ENCODE measurements around the gene CCDC8. TPM values are rescaled to one million over a fixed set of nuclear protein-coding genes. Genes with fewer than 3 reads are reported as not detected.
"Not testable (repeated sequence)": the region's sequence is repeated elsewhere in the genome, so short reads cannot be mapped to it uniquely, and the experiment has no call there.

The CCDC8 gene
- not detected in 2 replicates for total RNA-seq

DNA sequence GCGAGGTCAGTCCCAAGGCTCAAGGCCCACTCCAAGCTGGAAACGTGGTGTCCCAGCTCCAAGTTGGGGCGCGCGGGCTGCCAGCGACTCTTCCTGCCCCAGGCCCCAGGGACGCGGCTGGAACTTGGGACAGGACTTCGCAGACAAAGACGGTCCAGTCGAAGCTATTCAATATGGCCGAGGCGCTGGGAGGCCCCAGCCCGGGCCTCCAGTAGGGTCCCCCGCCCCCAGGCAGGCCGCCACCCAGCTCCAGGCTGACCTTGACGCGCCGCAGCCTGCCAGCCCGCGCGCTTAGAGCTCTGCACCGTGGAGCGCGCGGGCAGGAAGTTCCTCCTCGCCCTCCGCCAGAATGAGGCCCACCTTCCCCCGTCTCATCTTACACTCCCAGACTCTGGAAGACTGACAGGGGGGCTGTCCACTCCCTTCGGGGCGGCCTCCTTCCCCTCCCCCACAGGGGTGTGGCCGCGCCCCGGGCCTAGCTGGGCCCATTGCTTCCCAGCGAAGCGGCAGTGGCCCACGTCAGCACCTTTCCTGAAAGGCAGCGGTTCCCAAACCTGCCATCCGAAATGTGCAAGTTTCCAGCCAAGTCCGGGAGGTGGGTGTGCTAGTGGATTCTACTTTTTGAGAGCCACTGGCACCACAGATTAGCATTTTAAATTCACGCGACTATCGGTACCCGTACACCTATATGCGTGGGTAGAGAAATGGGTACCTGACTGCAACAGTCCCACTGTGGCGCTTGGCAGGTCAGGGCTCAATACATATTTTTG lies at the start of gene CCDC8:
TSS of gene CCDC8 (minus strand) at position 303 of the 770 bp plus-strand sequence. CDS start 754 bp downstream, outside the sequence.
- intact Hi-C loops (cut with micrococcal nuclease), result no loop called here

- intact Hi-C loops (cut with micrococcal nuclease), result no loop called here
Measured at GRCh38 chr19:46461537-46461936, 48.2 kb upstream of the CCDC8 start.

GRCh38 chr19:46460981-46461380 lies 47.6 kb upstream of the CCDC8 start:
- intact Hi-C loops (cut with micrococcal nuclease), result no loop called here

DNA sequence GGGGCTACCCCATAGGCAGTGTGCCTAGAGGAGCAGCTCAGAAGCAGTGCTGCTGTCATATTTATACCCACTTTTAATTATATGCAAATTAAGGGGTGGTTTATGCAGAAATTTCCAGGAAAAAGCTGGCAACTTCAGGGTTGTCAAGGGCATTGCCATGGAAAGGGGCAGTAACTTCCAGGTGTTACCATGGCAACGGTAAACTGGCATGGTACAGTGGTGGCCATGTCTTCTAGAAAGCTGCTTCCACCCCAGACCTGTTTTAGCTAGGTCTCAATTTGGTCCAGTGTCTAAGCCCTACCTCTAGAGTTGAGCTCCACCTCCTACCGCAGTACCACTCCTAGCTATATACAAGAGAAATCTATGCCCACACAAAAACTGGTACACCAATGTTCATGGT lies 46.7 kb upstream of the CCDC8 start:
- intact Hi-C loops (cut with micrococcal nuclease), result no loop called here

GRCh38 chr19:46456930-46457329 lies 43.6 kb upstream of the CCDC8 start:
- intact Hi-C loops (cut with micrococcal nuclease), result no loop called here

GRCh38 chr19:46454244-46454643 lies 40.9 kb upstream of the CCDC8 start:
- intact Hi-C loops (cut with micrococcal nuclease), result no loop called here

GRCh38 chr19:46453661-46454060 lies 40.3 kb upstream of the CCDC8 start:
- intact Hi-C loops (cut with micrococcal nuclease), result no loop called here

- intact Hi-C loops (cut with micrococcal nuclease), result no loop called here
Measured at GRCh38 chr19:46452186-46452585, 38.8 kb upstream of the CCDC8 start.

GRCh38 chr19:46451352-46451751 lies 38.0 kb upstream of the CCDC8 start:
- intact Hi-C loops (cut with micrococcal nuclease), result no loop called here

DNA sequence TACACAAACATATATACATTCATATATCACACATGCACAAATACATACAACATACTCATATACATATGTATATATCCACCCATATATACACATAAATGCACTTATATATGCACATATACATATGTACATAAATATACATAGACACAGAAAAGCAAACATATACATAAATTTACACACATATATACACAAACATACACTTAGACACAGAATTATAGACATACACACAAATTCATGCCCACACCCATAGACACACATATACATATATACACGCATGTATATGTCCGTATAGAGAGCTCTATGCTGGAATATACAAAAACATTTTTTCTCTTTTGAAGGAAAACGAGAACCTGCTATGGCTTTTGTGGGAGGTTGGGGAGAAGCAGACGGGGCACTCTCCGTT lies 37.4 kb upstream of the CCDC8 start:
- intact Hi-C loops (cut with micrococcal nuclease), result no loop called here

DNA sequence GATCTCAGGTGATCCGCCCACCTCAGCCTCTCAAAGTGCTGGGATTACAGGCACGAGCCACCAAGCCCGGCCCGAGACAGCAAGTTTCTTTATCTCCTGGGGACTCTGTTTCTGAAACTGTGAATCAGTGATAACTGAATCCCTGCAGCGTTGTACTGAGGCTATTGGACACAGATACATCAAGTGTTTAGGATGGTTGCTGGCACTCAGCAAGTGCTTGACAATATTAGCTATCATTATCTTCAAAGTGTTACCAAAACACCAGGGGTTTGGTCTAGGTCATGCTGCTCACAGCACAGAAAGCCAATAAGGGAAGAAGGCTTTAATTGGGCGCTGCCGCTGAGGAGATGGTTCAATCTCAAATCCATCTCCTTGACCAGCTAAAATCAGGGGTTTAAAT lies 35.9 kb upstream of the CCDC8 start:
- intact Hi-C loops (cut with micrococcal nuclease), result no loop called here

- intact Hi-C loops (cut with micrococcal nuclease), result no loop called here
Measured at GRCh38 chr19:46448601-46449000, 35.2 kb upstream of the CCDC8 start.

GRCh38 chr19:46447824-46448223 lies 34.5 kb upstream of the CCDC8 start:
- intact Hi-C loops (cut with micrococcal nuclease), result no loop called here

DNA sequence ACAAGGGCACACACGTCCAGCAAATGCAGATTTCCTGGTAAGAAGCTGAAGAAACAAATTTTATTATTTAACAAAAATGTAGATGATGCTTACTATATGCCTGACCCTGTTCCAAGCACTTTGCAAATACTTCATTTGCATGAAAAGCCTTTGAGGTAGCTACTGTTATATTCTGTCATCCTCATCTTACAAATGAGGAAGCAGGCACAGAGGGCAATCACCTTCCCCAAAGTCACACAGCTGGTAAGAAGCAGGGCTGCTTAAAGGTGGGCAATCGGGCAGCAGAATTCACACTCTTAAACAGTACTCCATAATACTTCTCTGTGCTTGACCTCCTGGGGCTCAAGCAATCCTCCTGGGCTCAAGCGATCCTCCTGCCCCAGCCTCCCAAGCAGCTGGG lies 33.6 kb upstream of the CCDC8 start:
- intact Hi-C loops (cut with micrococcal nuclease), result no loop called here

DNA sequence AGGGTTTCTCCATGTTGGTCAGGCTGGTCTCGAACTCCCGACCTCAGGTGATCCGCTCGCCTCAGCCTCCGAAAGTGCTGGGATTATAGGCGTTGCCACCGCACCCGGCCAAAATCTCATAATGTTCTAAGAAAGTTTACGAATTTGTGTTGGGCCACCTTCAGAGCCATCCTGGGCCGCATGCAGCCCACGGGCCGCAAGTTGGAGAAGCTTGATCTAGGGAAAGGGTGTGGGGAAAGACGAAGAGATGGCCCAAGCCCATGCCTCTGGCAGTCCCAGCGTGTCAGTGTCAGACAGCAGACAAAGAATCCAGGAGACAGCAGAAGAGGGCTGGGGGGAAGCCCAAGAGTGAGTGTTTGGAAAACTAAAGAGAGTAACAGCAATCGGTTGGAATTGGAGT lies 32.7 kb upstream of the CCDC8 start:
- intact Hi-C loops (cut with micrococcal nuclease), result no loop called here

GRCh38 chr19:46442808-46443450 lies 29.6 kb upstream of the CCDC8 start:
- intact Hi-C loops (cut with micrococcal nuclease), result no loop called here

GRCh38 chr19:46441866-46442265 lies 28.5 kb upstream of the CCDC8 start:
- intact Hi-C loops (cut with micrococcal nuclease), result no loop called here

GRCh38 chr19:46435689-46436088 lies 22.3 kb upstream of the CCDC8 start:
- intact Hi-C loops (cut with micrococcal nuclease), result not testable (repeated sequence)

GRCh38 chr19:46435009-46435408 lies 21.6 kb upstream of the CCDC8 start:
- intact Hi-C loops (cut with micrococcal nuclease), result no loop called here

GRCh38 chr19:46433470-46433869 lies 20.1 kb upstream of the CCDC8 start:
- intact Hi-C loops (cut with micrococcal nuclease), result not testable (repeated sequence)

GRCh38 chr19:46431824-46432223 lies 18.5 kb upstream of the CCDC8 start:
- intact Hi-C loops (cut with micrococcal nuclease), result no loop called here

GRCh38 chr19:46429999-46430398 lies 16.6 kb upstream of the CCDC8 start:
- intact Hi-C loops (cut with micrococcal nuclease), result no loop called here

Measured in T-helper 1 cell treated with Interleukin-12 subunit alpha and Interleukin-12 subunit beta and Interleukin-4 antibody, amounts not matched to agents 30 ng/mL and 1 ng/mL, for 36 hours (primary cell).